HK-2 (cell line): ENCODE measurements around the gene SYT2.
"Not testable (repeated sequence)": the region's sequence is repeated elsewhere in the genome, so short reads cannot be mapped to it uniquely, and the experiment has no call there.

Experiments
- DNase-seq: peaks from one replicate; pipeline ENCODE4 v3.0.0-alpha.2; 2018; ENCODE audit not compliant: unreplicated experiment

The SYT2 gene

DNA sequence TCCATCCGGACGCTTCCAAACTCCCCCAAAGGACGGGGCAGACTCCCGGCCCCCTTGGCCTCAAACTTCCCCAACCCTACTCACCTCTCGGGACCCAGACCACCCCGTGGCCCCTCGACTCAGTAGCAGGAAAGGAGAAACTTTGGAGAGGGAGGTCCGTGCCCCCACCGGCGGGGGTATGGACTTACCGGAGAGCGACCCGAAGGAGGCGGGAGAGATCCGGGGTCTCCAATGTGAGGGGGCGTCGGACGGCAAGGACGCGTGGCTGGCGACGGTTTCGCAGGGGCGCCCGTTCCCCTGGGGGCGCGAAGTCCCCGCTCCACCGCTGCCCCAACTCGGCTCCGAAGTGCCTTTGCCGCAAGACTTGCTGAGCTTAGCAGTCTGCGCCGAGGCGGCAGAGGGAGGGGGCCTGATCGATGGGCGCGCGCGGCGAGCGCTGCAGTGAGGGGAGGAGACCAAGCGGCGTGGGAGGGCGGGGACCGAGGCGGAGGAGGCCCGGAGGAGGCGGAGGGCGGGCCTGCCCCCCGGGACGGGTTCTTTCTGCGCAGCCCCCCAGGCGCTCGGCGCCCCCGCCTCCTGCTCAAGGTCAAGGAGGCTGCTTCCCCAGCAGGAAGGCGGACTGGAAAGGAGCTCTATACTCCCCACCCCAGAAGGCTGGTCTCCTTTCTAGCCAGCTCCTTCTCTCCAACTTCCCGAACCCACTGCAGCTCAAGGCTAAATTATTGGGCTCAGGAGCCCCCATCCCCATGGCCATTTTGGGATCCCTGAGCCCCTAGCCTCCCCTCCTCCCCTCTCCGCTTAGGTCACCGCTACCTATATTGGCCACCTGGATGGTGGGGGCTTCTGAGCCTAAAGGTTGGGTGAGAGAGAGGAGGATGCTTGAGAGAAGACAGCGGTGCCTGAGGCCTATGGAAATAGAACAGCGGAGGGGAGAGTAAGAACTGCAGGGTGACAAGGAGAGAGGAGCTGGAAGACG, at the start of gene SYT2:
TSS of gene SYT2 (minus strand) at position 385 of the 976 bp plus-strand sequence. CDS start 104,682 bp downstream, outside the sequence.
- no peak for DNase-seq

DNA sequence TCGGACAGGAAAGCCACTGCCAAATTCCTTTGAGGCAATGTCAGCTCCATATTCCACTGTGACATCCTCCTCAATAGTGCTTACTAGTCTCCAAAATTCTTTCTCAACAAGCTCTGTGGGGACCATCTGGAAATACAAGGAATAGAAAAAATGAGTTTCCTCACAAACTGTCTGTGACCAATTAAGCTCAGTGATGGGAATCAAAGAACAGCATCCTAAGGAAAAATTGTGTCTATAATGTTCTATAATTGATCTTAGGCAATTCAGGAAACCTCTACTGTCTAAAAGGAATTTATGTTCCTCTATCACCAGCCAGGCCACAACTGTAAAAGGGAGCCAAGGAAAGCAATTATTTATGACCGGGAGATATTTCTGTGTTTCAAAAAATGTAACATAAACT, 46.1 kb upstream of the SYT2 start:
- no peak for DNase-seq

DNA sequence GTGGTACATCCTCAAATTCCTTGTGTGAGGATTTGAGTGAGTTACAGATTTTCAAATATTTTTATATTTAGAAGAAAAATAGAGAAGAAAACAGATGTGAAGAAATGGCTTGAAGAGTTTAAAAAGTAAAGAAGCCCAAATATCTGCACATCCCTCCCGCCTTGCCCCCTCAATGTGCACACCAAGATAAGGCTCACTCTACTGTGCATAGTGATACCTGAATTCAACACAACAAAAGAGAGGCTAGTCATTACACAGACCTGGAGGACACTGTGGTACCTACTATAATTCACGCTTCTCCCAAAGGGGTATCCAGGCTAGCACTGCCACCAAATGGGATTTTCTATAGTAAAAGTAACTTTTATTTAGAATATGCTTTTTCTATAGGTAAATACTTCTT, 44.0 kb upstream of the SYT2 start:
- DNase-seq: no peak

DNA sequence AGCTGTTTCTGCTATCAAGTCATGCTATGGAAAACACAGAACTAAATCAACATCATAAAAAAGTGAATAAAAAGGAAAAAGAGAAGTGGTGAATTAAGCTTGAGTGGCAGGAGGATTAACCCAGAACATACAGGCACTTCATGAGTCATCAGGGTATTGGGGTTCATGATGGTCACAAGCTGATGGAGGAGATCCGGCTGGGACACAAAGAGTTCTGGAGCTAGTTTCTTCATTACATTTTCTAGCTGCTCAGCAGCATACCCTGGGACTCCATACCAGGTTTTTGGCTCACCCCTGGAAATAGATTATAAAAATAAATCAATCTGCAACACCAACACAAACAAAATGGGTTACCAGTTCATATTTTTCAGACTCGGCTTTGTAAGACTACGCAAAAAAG, 42.5 kb upstream of the SYT2 start:
- no peak for DNase-seq

DNA sequence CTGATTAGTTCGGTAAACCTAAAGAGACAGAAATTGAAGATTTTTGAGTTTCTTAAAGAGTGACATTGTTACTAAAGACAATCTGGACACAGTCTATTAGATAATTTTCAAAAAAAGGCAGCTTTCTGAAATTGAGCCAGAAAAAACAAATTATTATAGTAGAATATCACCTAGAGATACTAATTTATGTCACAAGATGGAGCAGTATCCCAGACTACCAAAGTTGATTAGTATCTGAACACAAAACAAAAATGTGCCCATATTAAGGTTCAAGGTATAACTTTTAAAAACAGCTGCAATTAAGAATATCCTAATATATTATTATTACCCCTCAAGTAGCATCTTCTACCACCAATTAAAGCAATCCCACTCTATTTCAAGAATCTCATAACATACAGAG, 40.5 kb upstream of the SYT2 start:
- DNase-seq: no peak

DNA sequence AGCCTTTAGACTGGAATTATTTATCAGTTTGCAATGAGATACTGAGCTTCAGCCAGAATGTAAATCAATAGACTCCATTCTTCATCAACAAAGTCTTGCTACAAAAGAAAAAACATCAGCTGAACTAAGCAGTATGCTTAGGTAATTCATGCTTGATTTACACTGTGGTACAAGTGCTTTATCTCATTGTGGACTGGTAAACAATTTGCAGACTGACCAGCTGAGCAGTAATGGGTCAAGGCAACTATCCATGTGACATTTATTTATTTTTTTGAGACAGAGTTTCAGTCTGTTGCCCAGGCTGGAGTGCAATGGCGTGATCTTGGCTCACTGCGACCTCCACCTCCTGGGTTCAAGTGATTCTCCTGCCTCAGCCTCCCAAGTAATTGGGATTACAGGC, 39.8 kb upstream of the SYT2 start:
- no peak for DNase-seq

DNA sequence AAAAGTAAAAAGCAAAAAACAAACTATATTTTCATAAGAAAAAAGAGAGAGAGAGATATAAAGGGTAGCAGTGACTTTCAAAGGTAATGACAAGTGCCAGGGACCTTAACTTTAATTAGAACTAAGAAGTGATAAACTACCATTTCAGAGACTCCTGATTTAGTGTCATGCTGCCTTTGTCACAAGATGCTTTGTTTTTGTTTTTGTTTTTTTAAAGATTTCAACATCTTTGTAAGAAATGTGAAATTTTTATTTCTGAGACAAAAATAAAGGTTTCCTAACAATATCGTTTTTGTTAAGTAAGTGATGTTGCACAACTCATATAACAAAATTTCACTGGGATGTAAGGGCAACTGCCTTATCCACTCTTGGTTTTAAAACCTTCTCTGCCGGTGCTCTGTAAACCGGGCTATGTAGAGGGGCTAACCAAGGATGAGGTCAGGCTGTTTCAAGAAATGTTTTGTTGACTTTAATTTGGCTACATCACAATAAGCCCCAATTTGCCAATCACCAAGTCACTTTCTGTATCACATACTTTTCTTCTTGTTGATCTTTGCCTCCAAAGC, 35.2 kb upstream of the SYT2 start:
- DNase-seq: no peak

DNA sequence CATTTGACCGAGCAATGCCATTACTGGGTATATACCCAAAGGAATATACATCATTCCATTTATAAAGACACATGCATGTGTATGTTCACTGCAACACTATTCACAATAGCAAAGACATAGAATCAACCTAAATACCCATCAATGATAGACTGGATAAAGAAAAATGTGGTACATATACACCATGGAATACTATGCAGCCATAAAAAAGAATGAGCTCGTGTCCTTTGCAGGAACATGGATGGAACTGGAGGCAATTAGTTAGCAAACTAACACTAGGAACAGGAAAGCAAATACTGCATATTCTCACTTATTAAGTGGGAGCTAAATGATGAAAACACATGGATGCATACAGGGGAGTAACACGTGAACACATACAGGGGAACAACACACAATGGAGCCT, 34.5 kb upstream of the SYT2 start:
- not testable (repeated sequence) for DNase-seq

DNA sequence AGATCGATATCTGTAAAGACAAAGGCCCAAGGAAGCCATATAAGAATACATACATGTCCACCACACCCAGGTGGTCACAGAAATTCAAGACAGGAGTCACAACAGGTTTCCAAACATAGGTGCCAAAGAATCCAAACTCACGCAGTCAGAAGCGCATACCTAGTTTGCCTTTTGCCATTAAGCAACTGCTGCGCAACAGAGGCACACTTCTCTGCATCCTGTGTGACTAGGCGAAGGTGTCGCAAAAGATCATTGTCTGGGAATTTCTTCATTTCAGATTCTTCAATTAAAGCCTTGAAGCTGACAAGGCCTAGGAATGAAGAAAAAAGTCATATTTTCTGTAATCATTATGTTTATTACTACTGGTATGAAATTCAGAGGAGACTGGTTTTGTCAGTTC, 32.2 kb upstream of the SYT2 start:
- DNase-seq: no peak

DNA sequence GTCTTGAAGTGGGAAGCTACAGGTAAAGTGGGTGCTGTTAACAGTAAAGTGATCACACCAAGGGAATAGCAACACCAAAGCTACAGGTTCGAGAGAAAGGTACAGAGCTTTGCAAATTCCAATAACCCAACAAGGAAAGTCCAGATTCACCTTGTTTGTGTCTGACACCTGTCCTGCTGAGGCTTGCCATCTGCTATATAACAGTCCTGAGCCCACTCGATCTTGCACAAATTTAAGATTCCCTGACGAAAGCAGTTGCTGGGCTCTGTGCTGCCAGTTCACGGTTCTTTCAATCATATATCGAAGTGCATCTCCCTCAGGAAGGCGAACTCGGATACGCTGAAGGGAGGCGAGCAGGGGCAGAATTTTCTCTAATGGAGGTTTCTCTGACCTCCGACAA, 23.0 kb upstream of the SYT2 start:
- no peak for DNase-seq

DNA sequence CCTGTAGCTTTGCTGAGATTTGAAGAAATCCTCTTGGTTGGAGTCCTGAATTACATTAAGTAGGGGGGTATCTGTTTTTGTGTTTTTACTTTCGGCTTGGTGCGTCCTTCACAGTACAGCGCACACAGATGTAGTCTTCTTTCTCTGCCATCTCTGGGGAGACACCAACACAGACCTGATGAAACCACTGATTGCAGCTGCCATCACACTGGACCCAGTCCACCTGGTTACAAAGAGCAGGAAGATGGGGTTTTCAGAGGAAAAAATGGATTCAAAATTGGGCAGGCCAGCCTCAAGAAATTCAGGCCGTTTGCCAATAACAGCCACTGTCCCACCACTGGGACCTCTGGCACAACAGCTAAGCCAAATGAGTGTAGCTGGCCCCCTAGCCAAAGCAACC, 18.7 kb upstream of the SYT2 start:
- DNase-seq: no peak

DNA sequence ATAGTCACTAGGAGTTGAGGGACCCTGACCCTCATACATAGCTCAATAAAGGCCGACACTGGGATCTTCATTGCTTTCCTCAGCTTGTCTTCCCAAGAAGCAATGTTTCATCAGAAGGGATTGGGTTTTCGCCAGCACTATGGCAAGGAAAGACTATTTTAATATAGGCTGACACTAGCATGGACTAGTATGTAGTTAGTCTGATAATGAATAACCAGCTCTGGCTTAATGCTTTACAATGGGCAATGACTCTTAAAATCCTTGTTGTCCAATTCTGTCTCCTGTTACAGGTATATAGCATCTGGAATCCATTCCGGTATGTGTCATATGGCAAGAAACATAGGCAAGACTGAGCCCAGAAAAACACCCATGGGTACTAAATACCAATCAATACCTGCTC, 15.3 kb upstream of the SYT2 start:
- DNase-seq: no peak

DNA sequence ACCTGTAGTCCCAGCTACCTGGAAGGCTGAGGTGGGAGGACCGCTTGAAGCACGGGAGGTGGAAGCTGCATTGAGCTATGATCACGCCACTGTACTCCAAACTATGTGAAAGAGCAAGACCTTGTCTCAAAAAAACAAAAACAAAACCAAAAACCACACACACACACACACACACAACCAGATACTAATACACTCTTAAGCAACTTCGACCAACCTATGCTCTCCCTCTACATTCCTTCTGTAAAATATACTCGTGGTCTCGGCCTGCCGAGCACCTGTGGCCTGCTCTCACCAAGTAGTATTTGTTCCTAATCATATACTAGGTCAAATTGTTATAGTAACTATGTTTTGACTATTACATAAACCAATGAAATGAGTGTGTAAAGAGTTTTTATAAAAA, 13.5 kb upstream of the SYT2 start:
- no peak for DNase-seq

DNA sequence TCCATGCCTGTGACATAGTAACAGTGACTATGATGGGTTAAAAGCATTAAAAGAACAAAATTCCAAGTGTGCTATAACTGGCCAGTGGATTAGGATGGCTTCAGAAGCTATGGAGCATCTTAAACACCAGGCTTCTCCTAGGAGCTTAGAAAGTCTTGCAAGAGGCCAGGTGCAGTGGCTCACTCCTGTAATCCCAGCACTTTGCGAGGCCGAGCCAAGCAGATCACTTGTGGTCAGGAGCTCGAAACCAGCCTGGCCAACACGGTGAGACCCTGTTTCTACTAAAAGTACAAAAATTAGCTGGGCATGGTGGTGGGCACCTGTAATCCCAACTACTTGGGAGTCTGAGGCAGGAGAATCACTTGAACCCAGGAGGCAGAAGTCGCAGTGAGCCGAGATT, 12.8 kb upstream of the SYT2 start:
- DNase-seq: not testable (repeated sequence)

DNA sequence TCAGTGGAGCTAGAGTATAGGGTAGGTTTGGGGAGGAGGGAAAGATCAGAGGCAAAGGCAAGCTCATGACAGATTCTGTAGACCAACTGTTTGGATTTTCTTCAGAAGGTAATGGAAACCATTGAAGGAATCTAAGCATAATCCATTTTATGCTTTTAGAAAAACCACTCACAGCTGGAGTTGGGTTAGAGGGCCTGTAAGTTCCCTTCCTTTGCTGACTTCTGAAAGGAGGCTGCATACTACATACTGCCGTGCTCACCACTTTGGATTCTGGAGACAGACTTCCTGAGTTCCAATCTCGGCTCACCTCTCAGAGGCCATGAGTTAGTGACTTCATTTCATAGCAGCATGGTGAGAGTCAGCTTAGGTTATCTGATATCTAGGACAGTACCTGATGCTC, 6.4 kb upstream of the SYT2 start:
- DNase-seq: no peak

DNA sequence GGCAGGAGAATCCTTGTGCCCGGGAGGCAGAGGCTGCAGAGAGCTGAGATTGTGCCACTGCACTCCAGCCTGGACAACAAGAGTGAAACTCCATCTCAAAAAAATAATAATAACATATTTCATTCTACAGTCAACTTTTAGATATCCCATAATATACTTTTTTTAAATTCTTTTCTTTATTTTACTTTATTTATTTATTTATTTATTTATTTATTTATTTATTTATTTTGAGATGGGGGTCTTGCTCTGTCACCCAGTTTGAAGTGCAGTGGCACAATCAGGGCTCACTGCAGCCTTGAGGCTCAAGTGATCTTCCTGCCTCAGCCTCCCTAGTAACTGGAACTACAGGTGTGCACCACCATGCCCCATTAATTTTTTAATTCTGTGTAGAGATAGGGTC, 3.9 kb upstream of the SYT2 start:
- DNase-seq: not testable (repeated sequence)

DNA sequence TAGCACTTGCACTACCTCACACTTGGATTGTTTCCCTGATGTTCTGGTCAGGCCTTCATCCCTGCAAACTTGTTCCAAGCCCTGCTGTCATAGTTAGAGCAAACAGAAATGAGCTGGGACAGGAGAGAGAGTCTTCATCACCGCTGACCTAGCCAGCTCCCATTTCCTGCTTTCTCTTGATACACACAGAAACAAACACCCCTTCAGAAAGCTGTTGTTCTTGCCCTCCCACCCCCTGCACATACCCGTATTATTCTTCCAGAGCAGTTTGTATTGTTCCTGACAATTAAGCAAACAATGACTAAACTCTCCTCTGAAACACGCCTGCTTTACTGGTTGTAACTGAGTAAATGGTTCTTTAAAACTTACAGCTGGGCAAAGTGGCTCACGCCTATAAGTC, 2.9 kb upstream of the SYT2 start:
- DNase-seq: no peak

DNA sequence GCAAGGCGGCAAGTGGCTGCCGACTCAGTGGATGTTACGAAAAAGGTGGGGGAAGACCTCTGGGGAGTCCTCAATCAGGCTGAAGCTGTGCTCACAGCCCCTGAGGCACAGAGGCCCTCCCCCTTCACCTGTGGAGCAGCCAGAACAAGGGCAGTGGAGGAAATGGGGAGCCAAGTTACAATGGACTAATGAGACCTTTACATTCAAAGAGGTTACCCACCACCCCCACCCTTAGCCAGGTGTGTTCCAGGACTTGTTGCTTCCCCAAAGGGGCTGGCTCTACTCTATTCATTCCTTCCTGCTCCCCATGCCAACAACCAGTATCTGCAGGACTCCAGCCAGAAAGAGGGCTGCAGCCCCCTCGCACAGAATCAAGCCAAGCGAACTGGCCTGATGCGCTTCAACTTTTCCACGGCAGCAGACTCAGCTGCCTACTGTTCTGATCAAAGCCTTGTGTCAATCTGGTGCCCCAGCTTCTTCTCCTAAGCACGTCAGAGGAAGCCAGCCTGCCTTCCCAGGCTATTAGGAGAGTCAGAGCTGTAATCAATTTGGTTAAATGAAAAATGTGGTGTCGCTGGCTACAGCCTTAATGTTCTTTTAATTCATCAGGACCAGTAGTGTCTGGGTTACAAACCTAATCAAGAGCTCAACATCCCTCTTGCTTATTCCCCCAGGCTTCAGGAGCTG, 1.8 kb upstream of the SYT2 start:
- DNase-seq: no peak

DNA sequence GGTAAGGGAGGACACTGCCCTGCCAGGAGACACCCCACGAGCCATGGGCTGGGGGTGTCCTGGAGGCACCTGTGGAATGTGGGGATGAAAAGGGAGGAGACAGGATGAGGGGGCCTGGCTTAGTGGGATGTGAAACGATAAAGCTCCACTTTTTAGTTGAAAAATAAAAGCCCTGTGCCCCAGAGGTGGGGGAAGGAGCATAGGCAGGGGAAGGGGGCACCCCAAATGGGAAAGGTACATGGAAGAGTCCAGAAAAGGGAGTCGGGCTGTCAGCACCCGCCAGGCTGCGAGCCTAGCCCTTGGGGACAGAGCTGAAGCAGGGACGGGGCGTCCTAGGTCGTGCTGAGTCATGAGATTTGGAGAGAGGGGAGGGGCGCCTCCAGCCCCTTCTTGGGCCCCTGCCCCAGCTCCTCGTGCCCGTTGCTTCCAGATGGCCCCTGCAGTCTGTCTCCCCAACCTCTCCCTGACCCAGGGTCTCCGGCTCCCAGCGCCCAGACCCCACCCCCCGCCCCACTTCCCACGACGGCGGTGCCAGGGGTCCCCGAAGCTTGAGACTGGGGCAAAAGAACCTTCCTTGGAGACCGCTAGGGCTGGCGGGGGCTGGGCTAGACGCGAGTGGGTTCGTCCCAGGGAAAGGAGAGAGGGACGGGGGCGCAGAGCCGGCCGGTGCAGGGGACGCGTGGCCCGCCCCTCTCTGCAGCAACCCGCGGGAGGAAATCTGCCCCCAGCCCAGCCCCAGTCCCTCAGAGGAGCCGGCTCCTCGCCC, 795 bp downstream of the SYT2 start:
- DNase-seq: no peak

DNA sequence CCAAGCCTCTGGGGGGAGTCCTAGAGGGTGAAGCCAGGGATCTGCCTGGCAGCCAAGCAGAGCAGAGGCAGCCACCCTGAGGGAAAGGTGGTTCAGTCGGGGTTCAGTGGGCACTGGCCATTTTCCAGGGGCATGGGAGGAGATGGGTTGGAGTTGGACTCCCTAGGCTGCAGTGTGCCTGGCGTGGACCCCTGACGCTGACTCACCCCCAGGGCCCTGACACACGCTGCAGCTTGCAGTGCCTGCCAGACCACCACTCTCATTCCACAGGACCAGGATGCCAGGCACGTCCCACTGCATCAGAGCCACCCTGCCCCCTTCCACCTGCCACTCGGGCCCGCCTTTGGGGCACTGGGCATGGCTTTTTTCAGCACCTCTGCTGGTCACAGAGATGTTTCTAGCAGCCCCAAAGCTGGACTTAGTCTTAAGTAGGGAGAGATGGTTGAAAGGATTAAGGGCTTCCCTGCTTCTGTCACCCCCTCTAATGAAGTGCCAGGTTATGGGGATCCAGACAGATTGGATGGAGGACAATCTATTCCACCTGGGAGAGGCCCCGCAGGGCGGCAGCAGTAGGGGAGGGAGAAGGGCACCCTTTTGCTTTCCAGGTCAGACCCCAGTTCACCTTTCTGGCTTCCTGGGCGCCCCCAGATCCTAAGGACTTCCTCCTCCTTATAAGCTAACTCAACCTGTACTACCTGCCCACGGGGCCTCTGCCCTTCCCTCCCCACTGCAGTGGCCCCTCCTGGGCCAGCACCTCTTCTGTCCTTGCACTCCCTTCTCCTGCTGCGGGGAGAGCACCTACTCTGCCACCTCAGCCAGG, 1.6 kb downstream of the SYT2 start:
- no peak for DNase-seq

DNA sequence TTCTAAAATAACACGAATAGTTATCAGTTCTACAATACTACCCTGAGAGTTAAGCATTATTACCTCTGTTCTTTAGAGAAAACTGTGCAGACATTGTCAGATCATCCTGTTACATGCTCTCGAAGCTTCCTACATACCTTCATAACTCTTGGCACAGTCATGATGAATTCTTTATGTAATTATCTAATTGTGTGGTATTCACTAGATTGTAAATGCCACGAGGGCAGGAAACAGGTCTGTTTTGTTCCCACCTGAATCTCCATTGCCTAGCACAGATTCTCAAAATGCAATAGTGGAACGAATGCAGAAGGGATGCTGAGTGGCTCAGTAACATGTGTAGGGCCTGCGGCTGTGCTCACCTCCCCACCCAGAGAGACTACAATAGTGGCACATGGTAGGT, 3.4 kb downstream of the SYT2 start:
- DNase-seq: no peak
